LNCAP (cell line): ENCODE measurements around the gene MAGI1.

ENCODE experiments used
- TF ChIP-seq, protein P1 (sequence below): fragments of 450-650 bp; IDR thresholded peaks from 2 replicates; pipeline ENCODE4 v1.5.1; 2017; ENCODE audit warnings: mild to moderate bottlenecking

Gene MAGI1

DNA sequence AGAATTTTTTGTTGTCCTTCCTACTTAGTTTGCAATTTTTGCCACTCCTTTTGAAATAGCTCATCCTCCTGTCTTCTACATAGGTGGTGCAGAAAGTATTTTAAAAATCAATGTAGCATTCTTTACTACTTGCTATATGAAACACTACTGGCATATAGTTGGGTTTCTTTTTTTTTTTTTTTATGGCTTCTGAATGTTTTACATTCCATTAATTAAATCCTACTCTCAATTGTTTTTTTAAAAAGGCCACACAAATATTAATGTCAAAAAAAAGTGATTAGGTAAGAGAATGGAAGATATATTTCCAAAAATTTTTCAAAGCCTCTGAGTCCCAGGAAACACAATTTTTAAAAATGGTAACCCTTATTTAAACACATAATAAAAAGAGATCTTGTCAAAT, 262.6 kb downstream of the MAGI1 start:
- TF ChIP-seq, protein P1, sequence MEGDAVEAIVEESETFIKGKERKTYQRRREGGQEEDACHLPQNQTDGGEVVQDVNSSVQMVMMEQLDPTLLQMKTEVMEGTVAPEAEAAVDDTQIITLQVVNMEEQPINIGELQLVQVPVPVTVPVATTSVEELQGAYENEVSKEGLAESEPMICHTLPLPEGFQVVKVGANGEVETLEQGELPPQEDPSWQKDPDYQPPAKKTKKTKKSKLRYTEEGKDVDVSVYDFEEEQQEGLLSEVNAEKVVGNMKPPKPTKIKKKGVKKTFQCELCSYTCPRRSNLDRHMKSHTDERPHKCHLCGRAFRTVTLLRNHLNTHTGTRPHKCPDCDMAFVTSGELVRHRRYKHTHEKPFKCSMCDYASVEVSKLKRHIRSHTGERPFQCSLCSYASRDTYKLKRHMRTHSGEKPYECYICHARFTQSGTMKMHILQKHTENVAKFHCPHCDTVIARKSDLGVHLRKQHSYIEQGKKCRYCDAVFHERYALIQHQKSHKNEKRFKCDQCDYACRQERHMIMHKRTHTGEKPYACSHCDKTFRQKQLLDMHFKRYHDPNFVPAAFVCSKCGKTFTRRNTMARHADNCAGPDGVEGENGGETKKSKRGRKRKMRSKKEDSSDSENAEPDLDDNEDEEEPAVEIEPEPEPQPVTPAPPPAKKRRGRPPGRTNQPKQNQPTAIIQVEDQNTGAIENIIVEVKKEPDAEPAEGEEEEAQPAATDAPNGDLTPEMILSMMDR, result no peak

DNA sequence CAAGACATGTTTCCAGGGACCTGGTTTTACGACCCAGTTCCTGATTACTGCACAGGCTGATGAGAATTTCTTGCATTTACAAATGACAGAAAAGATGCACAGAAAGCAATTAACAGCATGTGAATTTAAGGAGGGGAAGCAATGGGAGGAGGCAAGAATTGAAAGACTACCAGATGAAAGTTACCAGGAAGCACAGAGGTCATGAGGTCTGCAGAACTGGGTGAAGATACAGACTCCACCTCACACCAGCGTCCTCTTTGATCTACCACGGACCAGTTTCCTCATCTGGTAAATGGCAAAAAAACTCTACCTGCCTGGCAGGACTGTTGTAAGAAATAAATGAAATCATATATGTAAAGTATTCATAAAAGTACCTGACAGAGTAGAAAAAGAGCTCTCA, 266.0 kb downstream of the MAGI1 start:
- TF ChIP-seq, protein P1, result no peak

DNA sequence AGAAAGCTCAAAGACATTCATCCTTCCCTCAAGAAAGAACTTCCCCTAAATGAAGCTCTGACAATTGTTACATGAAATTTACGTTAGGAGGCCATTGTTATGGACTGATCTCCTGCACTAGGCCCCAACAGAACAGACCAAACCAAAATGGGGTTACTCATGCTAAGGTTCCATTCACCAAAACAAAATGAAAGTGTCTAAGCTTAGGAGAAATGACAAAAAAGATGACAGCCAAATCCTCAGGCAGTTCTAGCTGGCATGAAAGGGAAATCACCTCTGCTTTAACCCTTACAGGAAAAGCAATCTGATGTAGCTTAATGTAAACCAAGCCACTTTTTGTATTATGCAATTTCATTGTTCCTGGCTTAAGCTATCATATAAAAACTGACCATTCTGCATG, 271.2 kb downstream of the MAGI1 start:
- TF ChIP-seq, protein P1, result no peak

DNA sequence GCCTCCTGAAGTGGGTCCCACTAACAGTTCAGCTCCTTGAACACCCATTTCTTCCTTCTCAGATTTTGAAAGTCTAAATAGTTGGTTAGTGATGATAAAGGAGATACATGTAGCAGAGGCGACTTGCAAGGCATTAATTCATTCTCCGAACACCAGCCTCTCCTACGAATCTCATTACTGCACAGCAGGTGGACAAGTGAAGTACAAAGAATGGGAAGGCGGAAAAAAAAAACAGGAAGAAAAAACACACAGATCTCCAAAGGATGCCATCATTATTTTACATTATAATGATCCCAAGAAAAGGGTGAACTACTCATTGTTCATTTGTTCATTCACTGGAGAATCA, 276.5 kb downstream of the MAGI1 start:
- TF ChIP-seq, protein P1, result no peak

DNA sequence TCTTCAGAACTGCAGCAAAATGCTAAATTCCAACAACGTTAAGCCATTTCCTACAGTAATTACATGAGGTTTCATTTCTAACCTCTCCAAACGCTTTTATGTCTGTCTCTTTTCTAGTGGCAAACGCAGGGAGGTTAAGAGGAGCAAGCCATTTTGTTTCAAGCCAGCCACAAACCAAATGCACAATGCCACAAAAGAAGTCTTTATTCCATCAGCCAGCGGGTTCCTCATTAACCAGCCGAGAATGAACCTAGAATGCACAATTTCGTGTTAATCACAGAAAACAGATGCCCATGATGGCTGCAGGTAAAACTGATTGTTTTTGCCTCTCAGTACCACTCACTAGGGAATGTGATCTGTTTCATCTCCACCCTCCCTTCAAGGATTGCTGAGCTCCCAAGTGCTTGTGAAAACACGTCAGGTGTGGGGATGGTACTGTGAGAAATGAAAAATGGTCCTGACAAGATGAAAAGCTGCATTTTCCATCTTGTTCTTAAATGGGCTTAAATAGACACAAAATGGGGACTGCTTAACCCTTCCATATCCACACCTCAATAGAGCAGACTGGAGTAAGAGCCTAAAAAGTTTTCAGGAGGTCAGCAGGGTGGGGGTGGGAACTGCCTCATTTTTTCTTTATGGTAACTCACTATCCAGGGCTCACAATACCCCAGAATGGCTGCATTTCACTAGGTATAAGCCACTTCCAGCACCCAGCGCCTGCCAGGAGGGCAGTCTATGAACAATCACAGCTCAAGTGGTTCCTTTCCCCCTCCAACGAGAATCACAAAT, 277.1 kb downstream of the MAGI1 start:
- TF ChIP-seq, protein P1, result no peak

DNA sequence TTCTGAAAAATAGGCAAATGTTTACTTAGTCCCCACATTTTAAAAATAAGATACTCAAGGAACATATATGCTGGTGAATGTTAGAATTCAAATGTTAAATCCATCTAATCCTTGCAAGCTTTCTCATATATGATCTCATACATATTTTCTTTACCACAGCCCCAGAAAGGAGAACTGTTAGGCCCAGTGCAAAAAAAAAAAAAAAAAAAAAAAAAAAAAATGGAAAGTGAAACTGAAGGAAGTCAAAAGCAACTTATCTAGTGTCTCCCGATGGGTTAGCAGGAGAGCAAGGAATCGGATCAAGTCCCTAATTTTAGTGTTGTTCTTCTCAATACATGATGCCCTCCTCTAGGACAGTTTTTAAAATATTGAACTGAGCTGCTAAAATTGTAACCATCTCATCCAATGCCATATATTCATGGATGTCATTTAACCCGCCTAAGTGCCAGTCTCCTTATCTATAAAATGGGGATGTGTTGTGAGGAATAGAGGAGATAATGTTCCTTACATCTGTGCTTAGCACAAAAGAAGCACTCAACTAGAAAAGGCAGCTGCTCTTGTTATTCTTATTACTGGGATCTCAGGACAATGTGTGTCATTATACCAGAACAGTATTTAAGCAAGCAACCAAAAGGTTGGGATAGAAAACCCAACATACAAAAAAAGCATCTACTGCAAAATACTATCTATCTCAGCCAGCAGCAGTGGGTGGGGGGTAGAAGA, 279.7 kb downstream of the MAGI1 start:
- TF ChIP-seq, protein P1, result no peak

DNA sequence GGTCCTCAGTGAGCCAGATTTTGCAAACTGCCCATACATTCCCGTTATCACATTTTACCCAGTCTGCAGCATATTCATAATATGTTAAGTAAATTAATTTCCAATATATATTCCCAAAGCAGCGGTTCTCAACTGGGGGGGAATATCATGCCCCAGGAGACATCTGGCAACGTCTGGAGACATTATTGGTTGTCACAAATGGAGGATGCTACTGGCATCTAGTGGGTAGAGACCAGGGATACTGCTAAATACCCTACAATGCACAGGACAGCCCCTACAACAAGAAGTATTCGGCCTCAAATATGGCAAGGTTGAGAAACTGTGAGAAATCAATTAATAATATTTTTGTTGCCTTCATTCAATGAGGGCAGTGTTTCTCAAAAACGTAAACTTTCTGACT, 280.3 kb downstream of the MAGI1 start:
- TF ChIP-seq, protein P1, result no peak
